HepG2 (cell line): ENCODE data around the gene ARPP19. TPM values are rescaled to one million over a fixed set of nuclear protein-coding genes. Genes with fewer than 3 reads are reported as not detected.
A peak's percentile ranks its signal among the peaks of the same experiment; 100 is the strongest.

Source experiments
- ATF1 ChIP-seq: IDR thresholded peaks from 2 replicates; pipeline ENCODE4 v1.6.1; 2016; ENCODE audit warnings: mild to moderate bottlenecking, control low read depth
- HES4 ChIP-seq: sonication (generic); formaldehyde crosslinking; IDR thresholded peaks from 2 replicates; pipeline ENCODE4 v1.9.0; 2021; ENCODE audit warnings: mild to moderate bottlenecking, missing genetic modification reagents, borderline replicate concordance
- KAT8 ChIP-seq: IDR thresholded peaks from 2 replicates; pipeline ENCODE4 v1.6.1; 2016; ENCODE audit warnings: missing genetic modification reagents, missing compliant biosample characterization
- KLF6 ChIP-seq: IDR thresholded peaks from 2 replicates; pipeline ENCODE4 v1.8.0; 2016; ENCODE audit warnings: missing biosample characterization, missing genetic modification reagents
- MIER3 ChIP-seq: IDR thresholded peaks from 2 replicates; pipeline ENCODE4 v1.6.1; 2016; ENCODE audit warnings: missing compliant biosample characterization, borderline replicate concordance
- SNAPC2 ChIP-seq: sonication (generic); formaldehyde crosslinking; IDR thresholded peaks from 2 replicates; pipeline ENCODE4 v1.8.1; 2022; ENCODE audit warnings: mild to moderate bottlenecking, missing genetic modification reagents
- TP53 ChIP-seq: sonication (generic); formaldehyde crosslinking; conservative IDR thresholded peaks from 2 replicates; pipeline ENCODE4 v1.4.0; 2020; ENCODE audit warnings: missing genetic modification reagents
- ZNF24 ChIP-seq: fragments of 450-650 bp; IDR thresholded peaks from 2 replicates; pipeline ENCODE4 v1.6.1; 2017; ENCODE audit warnings: antibody characterized with exemption, mild to moderate bottlenecking
- ZNF672 ChIP-seq: sonication (generic); formaldehyde crosslinking; IDR thresholded peaks from 2 replicates; pipeline ENCODE4 v1.8.1; 2022; ENCODE audit warnings: missing genetic modification reagents
- ZSCAN25 ChIP-seq: sonication (generic); formaldehyde crosslinking; IDR thresholded peaks from 2 replicates; pipeline ENCODE4 v1.8.0; 2022; ENCODE audit warnings: mild to moderate bottlenecking, missing genetic modification reagents
- polyA plus RNA-seq, 8 experiments: library from polyadenylated mRNA; depleted of rRNA in 3 of 8; stranded (reverse) in 7 of 8; unstranded in 1 of 8; fragments of >200 nt; fragmentation: Illumina TruSeq in 4 of 8; extraction: Trizol in 4 of 8; gene quantifications; 2 replicates each; pipeline versions ENCODE4 v1.2.1 to v1.2.3, GENCODE V29; 2011 to 2016; ENCODE audit warnings: low read depth in 4 of 8, missing spikeins in 1 of 8, mixed read lengths in 1 of 8; ENCODE audit not compliant: insufficient read depth in 1 of 8
- total RNA-seq, 5 experiments: library from RNA; depleted of rRNA; stranded (reverse); fragments of >200 nt; fragmentation: Illumina TruSeq; extraction: Trizol; gene quantifications; 2 replicates each; pipeline ENCODE4 v1.2.3, GENCODE V29; 2016; ENCODE audit warnings: low read depth in 1 of 5
- TF ChIP-seq, protein P1 (sequence below): sonication (generic); formaldehyde crosslinking; IDR thresholded peaks from 2 replicates; pipeline ENCODE4 v1.4.0; 2020; ENCODE audit warnings: missing genetic modification reagents, borderline replicate concordance
- TF ChIP-seq, protein P2 (sequence below): sonication (generic); formaldehyde crosslinking; IDR thresholded peaks from 2 replicates; pipeline ENCODE4 v1.4.0; 2020; ENCODE audit warnings: missing genetic modification reagents
- TF ChIP-seq, protein P3 (sequence below): sonication (generic); formaldehyde crosslinking; IDR thresholded peaks from 2 replicates; pipeline ENCODE4 v1.5.0; 2020; ENCODE audit warnings: mild to moderate bottlenecking, missing genetic modification reagents, moderate library complexity
- TF ChIP-seq, protein P4 (sequence below): sonication (generic); formaldehyde crosslinking; IDR thresholded peaks from 2 replicates; pipeline ENCODE4 v1.5.0; 2020; ENCODE audit warnings: missing genetic modification reagents, mild to moderate bottlenecking, borderline replicate concordance
- TF ChIP-seq, protein P5 (sequence below): sonication (generic); formaldehyde crosslinking; conservative IDR thresholded peaks from 2 replicates; pipeline ENCODE4 v1.4.0; 2020; ENCODE audit warnings: missing genetic modification reagents

ARPP19 gene
- total and polyA plus RNA-seq, 2 of the 13 experiments (the other 11 are each of a cell fraction or from before 2014, with no cell fraction given): 70.8 to 123 TPM

DNA sequence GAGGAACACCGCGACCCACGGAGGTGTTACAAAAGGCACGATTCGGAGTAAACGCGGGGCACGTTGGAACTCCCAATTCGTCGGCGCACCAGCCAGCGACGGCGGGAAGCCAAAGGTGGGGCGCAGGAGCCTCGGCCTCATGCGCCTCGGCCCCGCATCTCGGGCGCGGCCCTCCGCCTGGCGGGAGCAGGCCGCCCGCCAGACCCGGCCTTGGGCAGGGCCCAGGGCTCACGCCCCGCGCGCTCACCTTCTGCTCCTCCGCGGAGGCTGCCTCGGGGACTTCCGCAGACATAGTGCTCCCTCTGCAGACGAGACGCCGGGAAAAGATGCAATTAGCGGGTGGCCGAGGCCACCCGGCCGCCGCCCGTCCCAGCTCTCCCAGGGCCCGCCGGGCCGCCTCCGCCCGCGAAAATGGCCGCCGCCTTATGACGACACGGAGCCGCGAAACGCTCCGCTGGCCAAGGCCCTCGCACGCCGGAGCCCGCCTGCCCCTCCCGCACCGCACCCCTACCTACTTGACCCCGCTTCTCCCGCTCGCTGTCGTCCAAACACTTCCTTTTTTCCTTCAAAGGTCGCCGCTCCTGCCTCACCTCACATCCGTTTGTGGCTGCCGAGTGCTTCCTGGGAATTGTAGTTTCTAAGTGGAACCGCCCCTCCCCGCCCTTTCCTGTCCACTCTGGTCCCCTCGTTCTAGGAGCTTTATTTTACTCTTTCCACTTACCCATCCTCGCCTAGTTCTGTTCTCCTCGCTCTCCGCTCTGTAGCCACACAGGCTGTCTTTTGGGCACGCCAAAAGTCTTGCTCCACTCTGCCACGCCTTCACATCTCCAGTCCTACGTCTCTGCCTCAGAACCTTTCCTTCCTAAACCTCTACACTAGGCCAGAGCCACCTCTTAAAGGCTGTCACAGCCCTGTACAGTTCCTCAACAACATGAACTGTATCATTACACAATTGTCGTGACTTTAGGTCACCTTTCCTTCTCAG, at the start of gene ARPP19 (continued):
- TF ChIP-seq, protein P1, sequence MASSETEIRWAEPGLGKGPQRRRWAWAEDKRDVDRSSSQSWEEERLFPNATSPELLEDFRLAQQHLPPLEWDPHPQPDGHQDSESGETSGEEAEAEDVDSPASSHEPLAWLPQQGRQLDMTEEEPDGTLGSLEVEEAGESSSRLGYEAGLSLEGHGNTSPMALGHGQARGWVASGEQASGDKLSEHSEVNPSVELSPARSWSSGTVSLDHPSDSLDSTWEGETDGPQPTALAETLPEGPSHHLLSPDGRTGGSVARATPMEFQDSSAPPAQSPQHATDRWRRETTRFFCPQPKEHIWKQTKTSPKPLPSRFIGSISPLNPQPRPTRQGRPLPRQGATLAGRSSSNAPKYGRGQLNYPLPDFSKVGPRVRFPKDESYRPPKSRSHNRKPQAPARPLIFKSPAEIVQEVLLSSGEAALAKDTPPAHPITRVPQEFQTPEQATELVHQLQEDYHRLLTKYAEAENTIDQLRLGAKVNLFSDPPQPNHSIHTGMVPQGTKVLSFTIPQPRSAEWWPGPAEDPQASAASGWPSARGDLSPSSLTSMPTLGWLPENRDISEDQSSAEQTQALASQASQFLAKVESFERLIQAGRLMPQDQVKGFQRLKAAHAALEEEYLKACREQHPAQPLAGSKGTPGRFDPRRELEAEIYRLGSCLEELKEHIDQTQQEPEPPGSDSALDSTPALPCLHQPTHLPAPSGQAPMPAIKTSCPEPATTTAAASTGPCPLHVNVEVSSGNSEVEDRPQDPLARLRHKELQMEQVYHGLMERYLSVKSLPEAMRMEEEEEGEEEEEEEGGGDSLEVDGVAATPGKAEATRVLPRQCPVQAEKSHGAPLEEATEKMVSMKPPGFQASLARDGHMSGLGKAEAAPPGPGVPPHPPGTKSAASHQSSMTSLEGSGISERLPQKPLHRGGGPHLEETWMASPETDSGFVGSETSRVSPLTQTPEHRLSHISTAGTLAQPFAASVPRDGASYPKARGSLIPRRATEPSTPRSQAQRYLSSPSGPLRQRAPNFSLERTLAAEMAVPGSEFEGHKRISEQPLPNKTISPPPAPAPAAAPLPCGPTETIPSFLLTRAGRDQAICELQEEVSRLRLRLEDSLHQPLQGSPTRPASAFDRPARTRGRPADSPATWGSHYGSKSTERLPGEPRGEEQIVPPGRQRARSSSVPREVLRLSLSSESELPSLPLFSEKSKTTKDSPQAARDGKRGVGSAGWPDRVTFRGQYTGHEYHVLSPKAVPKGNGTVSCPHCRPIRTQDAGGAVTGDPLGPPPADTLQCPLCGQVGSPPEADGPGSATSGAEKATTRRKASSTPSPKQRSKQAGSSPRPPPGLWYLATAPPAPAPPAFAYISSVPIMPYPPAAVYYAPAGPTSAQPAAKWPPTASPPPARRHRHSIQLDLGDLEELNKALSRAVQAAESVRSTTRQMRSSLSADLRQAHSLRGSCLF (CRISPR knock-in tag): peak; percentile 82; the same call in 1 of the 2 replicates
- TF ChIP-seq TP53 (CRISPR knock-in tag) (peak; percentile 82; the same call in 1 of the 2 replicates), ZNF24 (no peak), MIER3 (peak; percentile 62; the same call in 1 of the 2 replicates), HES4 (CRISPR knock-in tag) (peak; percentile 83), SNAPC2 (CRISPR knock-in tag) (peak; percentile 87), ATF1 (peak; percentile 85), ZNF672 (no peak), KAT8 (CRISPR knock-in tag) (peak; percentile 88), KLF6 (peak; percentile 96), ZSCAN25 (CRISPR knock-in tag) (peak; percentile 98)
- TF ChIP-seq, protein P2, sequence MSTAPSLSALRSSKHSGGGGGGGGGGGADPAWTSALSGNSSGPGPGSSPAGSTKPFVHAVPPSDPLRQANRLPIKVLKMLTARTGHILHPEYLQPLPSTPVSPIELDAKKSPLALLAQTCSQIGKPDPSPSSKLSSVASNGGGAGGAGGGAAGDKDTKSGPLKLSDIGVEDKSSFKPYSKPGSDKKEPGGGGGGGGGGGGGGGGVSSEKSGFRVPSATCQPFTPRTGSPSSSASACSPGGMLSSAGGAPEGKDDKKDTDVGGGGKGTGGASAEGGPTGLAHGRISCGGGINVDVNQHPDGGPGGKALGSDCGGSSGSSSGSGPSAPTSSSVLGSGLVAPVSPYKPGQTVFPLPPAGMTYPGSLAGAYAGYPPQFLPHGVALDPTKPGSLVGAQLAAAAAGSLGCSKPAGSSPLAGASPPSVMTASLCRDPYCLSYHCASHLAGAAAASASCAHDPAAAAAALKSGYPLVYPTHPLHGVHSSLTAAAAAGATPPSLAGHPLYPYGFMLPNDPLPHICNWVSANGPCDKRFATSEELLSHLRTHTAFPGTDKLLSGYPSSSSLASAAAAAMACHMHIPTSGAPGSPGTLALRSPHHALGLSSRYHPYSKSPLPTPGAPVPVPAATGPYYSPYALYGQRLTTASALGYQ (CRISPR knock-in tag): peak; percentile 82; the same call in 1 of the 2 replicates
- TF ChIP-seq, protein P3, sequence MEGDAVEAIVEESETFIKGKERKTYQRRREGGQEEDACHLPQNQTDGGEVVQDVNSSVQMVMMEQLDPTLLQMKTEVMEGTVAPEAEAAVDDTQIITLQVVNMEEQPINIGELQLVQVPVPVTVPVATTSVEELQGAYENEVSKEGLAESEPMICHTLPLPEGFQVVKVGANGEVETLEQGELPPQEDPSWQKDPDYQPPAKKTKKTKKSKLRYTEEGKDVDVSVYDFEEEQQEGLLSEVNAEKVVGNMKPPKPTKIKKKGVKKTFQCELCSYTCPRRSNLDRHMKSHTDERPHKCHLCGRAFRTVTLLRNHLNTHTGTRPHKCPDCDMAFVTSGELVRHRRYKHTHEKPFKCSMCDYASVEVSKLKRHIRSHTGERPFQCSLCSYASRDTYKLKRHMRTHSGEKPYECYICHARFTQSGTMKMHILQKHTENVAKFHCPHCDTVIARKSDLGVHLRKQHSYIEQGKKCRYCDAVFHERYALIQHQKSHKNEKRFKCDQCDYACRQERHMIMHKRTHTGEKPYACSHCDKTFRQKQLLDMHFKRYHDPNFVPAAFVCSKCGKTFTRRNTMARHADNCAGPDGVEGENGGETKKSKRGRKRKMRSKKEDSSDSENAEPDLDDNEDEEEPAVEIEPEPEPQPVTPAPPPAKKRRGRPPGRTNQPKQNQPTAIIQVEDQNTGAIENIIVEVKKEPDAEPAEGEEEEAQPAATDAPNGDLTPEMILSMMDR (CRISPR knock-in tag): no peak
- TF ChIP-seq, protein P4, sequence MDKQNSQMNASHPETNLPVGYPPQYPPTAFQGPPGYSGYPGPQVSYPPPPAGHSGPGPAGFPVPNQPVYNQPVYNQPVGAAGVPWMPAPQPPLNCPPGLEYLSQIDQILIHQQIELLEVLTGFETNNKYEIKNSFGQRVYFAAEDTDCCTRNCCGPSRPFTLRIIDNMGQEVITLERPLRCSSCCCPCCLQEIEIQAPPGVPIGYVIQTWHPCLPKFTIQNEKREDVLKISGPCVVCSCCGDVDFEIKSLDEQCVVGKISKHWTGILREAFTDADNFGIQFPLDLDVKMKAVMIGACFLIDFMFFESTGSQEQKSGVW (CRISPR knock-in tag): no peak
- TF ChIP-seq, protein P5, sequence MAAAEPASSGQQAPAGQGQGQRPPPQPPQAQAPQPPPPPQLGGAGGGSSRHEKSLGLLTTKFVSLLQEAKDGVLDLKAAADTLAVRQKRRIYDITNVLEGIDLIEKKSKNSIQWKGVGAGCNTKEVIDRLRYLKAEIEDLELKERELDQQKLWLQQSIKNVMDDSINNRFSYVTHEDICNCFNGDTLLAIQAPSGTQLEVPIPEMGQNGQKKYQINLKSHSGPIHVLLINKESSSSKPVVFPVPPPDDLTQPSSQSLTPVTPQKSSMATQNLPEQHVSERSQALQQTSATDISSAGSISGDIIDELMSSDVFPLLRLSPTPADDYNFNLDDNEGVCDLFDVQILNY: peak; percentile 63
